ENCODE measurements around the gene TMEM100. TPM values are rescaled to one million over a fixed set of nuclear protein-coding genes. Genes with fewer than 3 reads are reported as not detected.

The TMEM100 gene
- total RNA-seq, 1 donor from 2014 or later = 3.4 TPM

DNA sequence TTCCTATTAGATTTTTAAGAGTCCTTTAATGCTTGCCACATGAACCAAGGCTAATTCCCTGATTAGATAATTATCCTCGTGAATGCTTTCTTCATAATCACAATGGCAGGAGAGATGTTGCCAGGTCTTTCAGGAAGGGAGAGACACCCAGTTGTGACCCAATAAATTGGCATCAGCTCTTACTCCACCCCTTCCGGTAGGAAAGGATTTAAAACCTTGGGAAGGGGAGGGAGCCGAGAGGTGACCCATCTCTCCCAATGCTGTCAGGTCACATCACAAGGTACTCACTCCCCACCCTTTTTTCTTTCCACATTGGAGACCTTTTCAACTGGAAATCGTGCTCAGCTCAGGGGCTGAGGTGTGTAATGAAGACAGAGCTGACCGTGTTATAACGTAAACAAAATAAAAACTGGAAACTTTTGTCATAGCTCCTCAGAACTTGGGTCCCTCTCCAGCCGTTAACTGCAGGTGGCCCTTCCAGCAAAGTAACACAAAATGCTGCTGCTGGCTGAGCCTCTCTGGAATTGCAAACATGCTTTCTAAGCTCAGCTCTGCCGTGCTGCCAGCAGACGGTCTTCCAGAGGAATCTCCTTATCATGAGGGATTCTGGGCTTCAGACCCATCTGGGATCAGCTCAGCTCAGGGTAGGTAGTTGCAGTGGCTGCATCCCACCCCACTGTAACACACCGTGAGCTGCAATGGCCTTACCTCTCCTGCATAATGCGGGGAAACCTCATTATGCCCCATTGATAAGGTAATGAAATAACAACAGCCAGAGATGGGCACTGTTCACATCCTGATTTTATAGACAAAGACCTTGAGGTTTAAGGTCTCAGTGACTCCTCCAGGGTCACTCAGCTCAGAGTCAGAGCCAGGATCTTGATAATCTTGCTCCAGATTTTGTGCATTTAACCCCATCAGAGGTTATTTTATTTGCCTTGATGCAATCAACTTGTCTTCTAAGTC is 15.6 kb downstream of the TMEM100 start:
- Mint-ChIP-seq H3K27ac (ENCODE audit: unreplicated experiment) (no peak overlapping the region), H3K27me3 (ENCODE audit: unreplicated experiment) (peaks cover 40% of the 10 kb centered on the region), H3K9me3 (ENCODE audit: unreplicated experiment) (no peaks in the 10 kb centered on the region), H3K36me3 (ENCODE audit: unreplicated experiment) (no peaks in the 10 kb centered on the region), H3K4me1 (ENCODE audit: unreplicated experiment) (peaks cover 8% of the 10 kb centered on the region), H3K4me3 (ENCODE audit: unreplicated experiment) (no peak overlapping the region)
- TF ChIP-seq, protein P1, sequence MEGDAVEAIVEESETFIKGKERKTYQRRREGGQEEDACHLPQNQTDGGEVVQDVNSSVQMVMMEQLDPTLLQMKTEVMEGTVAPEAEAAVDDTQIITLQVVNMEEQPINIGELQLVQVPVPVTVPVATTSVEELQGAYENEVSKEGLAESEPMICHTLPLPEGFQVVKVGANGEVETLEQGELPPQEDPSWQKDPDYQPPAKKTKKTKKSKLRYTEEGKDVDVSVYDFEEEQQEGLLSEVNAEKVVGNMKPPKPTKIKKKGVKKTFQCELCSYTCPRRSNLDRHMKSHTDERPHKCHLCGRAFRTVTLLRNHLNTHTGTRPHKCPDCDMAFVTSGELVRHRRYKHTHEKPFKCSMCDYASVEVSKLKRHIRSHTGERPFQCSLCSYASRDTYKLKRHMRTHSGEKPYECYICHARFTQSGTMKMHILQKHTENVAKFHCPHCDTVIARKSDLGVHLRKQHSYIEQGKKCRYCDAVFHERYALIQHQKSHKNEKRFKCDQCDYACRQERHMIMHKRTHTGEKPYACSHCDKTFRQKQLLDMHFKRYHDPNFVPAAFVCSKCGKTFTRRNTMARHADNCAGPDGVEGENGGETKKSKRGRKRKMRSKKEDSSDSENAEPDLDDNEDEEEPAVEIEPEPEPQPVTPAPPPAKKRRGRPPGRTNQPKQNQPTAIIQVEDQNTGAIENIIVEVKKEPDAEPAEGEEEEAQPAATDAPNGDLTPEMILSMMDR (IDR thresholded peaks at IDR 0.05) = no peak
- no peak for DNase-seq (ENCODE audit: extremely low spot score, unreplicated experiment)

DNA sequence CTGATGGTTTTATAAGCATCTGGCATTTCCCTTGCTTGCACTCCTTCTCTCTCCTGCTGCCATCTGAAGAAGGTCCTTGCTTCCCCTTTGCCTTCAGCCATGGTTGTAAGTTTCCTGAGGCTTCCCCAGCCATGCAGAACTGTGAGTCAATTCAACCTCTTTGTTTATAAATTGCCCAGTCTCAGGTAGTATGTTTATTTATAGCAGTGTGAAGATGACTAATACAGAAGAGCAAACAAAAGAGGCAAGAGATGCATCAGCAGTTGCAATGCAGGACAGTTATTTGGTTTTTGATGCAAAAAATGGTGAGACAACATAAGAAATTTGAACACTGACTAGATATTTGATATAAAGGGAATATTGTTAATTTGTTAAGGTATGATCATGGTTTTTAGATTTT is 16.8 kb downstream of the TMEM100 start:
- Mint-ChIP-seq H3K36me3 (ENCODE audit: unreplicated experiment) (no peaks in the 10 kb centered on the region), H3K4me3 (ENCODE audit: unreplicated experiment) (no peak overlapping the region), H3K27ac (ENCODE audit: unreplicated experiment) (no peak overlapping the region), H3K9me3 (ENCODE audit: unreplicated experiment) (peaks cover 4% of the 10 kb centered on the region), H3K4me1 (ENCODE audit: unreplicated experiment) (peaks cover 4% of the 10 kb centered on the region), H3K27me3 (ENCODE audit: unreplicated experiment) (peaks cover 43% of the 10 kb centered on the region)
- no peak for DNase-seq (ENCODE audit: extremely low spot score, unreplicated experiment)
- TF ChIP-seq, protein P1 (IDR thresholded peaks at IDR 0.05) = no peak

DNA sequence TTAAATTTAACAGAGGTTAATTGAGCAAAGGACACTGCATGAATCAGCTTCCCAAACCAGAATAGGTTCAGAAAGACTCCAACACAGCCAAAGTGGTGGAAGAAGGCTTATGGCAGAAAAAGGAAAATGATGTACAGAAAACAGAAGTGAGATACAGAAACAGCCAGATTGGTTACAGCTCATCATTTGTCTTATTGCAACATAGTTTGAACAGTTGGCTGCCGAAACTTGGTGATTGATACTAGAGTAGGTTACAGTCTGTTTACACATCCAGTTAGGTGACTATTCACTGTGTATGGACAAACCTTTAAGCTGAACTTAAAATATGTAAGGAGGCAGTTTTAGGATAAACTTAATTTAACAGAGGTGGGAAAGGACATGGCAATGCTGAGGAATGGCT is 18.3 kb downstream of the TMEM100 start:
- no peak overlapping the region for H3K4me3 Mint-ChIP-seq (ENCODE audit: unreplicated experiment)
- no peak for DNase-seq (ENCODE audit: extremely low spot score, unreplicated experiment)

DNA sequence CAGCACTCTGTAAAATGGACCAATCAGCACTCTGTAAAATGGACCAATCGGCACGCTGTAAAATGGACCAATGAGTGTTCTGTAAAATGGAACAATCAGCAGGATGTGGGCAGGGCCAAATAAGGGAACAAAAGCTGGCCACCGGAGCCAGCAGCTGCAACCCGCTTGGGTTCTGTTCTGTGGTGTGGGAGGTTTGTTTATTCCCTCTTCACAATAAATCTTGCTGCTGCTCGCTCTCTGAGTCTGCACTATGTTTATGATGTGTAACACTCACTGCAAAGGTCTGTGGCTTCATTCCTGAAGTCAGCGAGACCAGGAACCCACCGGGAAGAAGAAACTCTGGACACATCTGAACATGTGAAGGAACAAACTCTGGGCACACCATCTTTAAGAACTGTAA is 20.5 kb downstream of the TMEM100 start:
- no peaks in the 10 kb centered on the region for H3K4me1 Mint-ChIP-seq (ENCODE audit: unreplicated experiment)
- no peak overlapping the region for H3K4me3 Mint-ChIP-seq (ENCODE audit: unreplicated experiment)
- TF ChIP-seq, protein P1 (IDR thresholded peaks at IDR 0.05) = no peak
- H3K36me3 Mint-ChIP-seq (ENCODE audit: unreplicated experiment) = no peaks in the 10 kb centered on the region
- no peak for DNase-seq (ENCODE audit: extremely low spot score, unreplicated experiment)
- peaks cover 4% of the 10 kb centered on the region for H3K9me3 Mint-ChIP-seq (ENCODE audit: unreplicated experiment)
- peaks cover 27% of the 10 kb centered on the region for H3K27me3 Mint-ChIP-seq (ENCODE audit: unreplicated experiment)
- no peak overlapping the region for H3K27ac Mint-ChIP-seq (ENCODE audit: unreplicated experiment)

More for the DNA sequence above, 18.3 kb downstream of the TMEM100 start:
- Mint-ChIP-seq H3K9me3 (ENCODE audit: unreplicated experiment) (peaks cover 4% of the 10 kb centered on the region), H3K4me1 (ENCODE audit: unreplicated experiment) (no peaks in the 10 kb centered on the region), H3K27me3 (ENCODE audit: unreplicated experiment) (peaks cover 40% of the 10 kb centered on the region), H3K27ac (ENCODE audit: unreplicated experiment) (no peak overlapping the region), H3K36me3 (ENCODE audit: unreplicated experiment) (no peaks in the 10 kb centered on the region)
- TF ChIP-seq, protein P1 (IDR thresholded peaks at IDR 0.05) = no peak

DNA sequence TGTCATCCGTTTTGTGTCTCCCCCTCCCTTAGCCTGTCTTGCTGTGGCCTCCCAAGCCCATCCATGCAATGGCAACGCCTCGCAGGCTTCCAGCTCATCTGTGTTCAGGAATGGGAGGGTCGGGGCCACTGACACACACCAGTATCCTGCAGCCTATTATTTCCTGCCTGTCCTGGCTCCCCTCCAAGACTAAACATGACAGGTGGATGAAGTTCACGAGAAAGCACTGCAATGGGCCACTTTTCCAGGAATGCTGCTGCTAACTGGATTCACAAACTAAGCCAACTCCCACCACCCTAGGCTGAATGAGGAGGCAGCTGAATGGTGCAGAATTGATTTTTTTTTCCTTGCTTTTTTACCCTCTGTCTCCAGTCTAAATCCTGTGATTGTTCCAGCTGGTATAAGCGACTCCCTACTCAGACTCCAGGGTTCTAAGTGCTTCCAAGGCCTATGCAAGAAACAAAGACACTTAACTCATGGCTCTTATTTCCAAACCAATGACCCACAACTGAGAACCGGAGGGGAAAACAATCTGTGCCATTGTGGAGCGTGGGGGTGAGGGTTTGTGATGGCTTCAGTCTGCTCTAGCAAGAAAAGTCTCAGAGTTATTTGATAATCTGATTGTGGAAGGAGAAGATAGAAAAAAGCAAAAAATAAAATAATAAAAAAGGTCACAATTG is 23.3 kb downstream of the TMEM100 start:
- H3K27ac Mint-ChIP-seq (ENCODE audit: unreplicated experiment) = no peak overlapping the region
- DNase-seq (ENCODE audit: extremely low spot score, unreplicated experiment) = no peak
- peaks cover 15% of the 10 kb centered on the region for H3K27me3 Mint-ChIP-seq (ENCODE audit: unreplicated experiment)

More for the DNA sequence above, 23.3 kb downstream of the TMEM100 start:
- Mint-ChIP-seq H3K9me3 (ENCODE audit: unreplicated experiment) (peaks cover 4% of the 10 kb centered on the region), H3K4me1 (ENCODE audit: unreplicated experiment) (no peaks in the 10 kb centered on the region), H3K36me3 (ENCODE audit: unreplicated experiment) (no peaks in the 10 kb centered on the region), H3K4me3 (ENCODE audit: unreplicated experiment) (no peak overlapping the region)
- TF ChIP-seq, protein P1 (IDR thresholded peaks at IDR 0.05) = no peak

Data from osteocyte (in vitro differentiated cells).